Cardiac fibroblast (primary cell): ENCODE measurements around the gene PLCH2.

Experiments
- DNase-seq, 2 donors: peaks; one replicate each; pipeline versions ENCODE4 v3.0.0 to v3.0.0-alpha.2; 2010; ENCODE audit warnings: low read depth in 2 of 2
- H3K4me3 ChIP-seq, 2 donors: replicated peaks in 1 of 2; 1 replicate in 1 of 2; 2 replicates in 1 of 2; pipeline ENCODE4 v1.5.1; 2011; ENCODE audit warnings: low read depth in 2 of 2, low read length in 2 of 2, mild to moderate bottlenecking in 2 of 2, moderate library complexity in 1 of 2
- CTCF ChIP-seq: IDR thresholded peaks from one replicate; pipeline ENCODE4 v1.5.1; 2011; ENCODE audit warnings: low read depth, mild to moderate bottlenecking, low read length, inconsistent platforms

The PLCH2 gene

GRCh38 chr1:2499260-2499659 is 23.2 kb downstream of the PLCH2 start:
- DNase-seq = no peak
- TF ChIP-seq CTCF = no peak
- H3K4me3 ChIP-seq = no peak overlapping the region

GRCh38 chr1:2499986-2500596 is 24.0 kb downstream of the PLCH2 start:
- TF ChIP-seq CTCF = no peak
- H3K4me3 ChIP-seq = no peak overlapping the region
- DNase-seq = no peak

GRCh38 chr1:2501041-2501819 is 25.1 kb downstream of the PLCH2 start:
- DNase-seq = no peak
- no peak overlapping the region for H3K4me3 ChIP-seq
- TF ChIP-seq CTCF = no peak

GRCh38 chr1:2501820-2502119 is 25.7 kb downstream of the PLCH2 start:
- no peak overlapping the region for H3K4me3 ChIP-seq
- DNase-seq = no peak
- TF ChIP-seq CTCF = no peak

- TF ChIP-seq CTCF = no peak
- no peak overlapping the region for H3K4me3 ChIP-seq
- DNase-seq = no peak
Measured at GRCh38 chr1:2502210-2502609, 26.1 kb downstream of the PLCH2 start.

- no peak for DNase-seq
- no peak for TF ChIP-seq CTCF
- no peak overlapping the region for H3K4me3 ChIP-seq
Measured at GRCh38 chr1:2502661-2503553, 26.8 kb downstream of the PLCH2 start.
